C1 segment of cervical spinal cord (tissue), 14 donors: ENCODE data around the gene PDLIM1.
A peak's percentile ranks its signal among the peaks of the same experiment; 100 is the strongest.
"Not testable (repeated sequence)": the region's sequence is repeated elsewhere in the genome, so short reads cannot be mapped to it uniquely, and the experiment has no call there.

Source experiments
- DNase-seq, 14 donors: peaks; one replicate each; lab custom pipeline; 2025; lab: John Stamatoyannopoulos, UW

Gene PDLIM1

DNA sequence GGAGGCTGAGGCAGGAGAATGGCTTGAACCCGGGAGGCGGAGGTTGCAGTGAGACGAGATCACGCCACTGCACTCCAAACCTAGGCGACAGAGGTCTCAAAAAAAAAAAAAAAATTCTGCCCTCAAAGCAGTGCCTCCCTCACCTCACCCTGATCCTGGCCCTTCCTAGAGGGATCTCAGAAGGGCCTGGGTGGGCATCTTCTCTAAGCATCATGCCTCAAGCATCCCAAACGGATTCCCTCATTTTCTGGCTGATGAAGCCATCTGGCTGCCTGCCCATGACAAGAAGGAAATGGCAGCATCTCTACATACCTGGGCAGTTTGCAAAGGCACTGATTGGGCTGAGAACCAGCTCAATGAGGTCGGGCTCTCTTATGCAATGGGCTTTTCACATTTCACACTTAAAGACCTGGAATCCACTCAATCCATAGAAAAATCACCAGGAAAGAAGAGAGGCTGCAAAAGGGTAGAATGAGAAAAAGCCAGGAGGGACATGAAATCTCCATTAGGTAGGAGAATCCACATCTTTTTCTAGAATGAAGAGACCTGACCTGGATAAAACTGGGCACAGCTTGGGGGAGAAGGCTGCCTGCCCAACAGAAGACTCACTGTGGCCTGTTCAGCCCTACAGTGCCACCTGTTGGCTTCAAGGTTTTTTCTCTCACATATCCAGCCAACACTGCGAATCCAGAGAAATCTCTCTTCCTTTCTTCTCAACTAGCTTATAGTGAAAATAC lies 48.1 kb downstream of the PDLIM1 start:
- DNase-seq: peak in 5 of 14 donors; percentile 4 to 23 (median 10)

GRCh38 chr10:95241533-95241932 lies 49.3 kb downstream of the PDLIM1 start:
- no peak for DNase-seq

DNA sequence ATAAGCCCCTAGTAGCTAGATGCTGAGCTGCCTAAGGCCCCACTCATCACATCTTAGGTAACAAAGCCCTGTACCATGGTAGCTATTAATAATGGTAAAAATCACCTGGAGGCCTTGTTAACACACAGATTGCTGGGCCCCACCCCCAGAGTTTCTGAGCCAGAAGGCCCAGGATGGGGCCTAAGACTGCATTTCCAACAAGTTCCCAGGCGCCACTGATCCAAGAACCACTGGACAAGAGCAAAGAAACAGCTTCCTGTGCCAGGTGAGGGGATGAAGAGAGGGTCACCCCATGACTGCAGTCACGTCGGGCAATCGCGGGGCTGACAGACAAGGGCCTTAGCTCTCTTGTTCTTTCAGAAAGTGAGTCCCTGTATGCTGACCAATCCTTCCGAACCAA lies 50.0 kb downstream of the PDLIM1 start:
- no peak for DNase-seq

- not testable (repeated sequence) for DNase-seq
Observed at GRCh38 chr10:95240096-95240495, 50.7 kb downstream of the PDLIM1 start.

GRCh38 chr10:95237376-95238170 lies 53.2 kb downstream of the PDLIM1 start:
- no peak for DNase-seq

DNA sequence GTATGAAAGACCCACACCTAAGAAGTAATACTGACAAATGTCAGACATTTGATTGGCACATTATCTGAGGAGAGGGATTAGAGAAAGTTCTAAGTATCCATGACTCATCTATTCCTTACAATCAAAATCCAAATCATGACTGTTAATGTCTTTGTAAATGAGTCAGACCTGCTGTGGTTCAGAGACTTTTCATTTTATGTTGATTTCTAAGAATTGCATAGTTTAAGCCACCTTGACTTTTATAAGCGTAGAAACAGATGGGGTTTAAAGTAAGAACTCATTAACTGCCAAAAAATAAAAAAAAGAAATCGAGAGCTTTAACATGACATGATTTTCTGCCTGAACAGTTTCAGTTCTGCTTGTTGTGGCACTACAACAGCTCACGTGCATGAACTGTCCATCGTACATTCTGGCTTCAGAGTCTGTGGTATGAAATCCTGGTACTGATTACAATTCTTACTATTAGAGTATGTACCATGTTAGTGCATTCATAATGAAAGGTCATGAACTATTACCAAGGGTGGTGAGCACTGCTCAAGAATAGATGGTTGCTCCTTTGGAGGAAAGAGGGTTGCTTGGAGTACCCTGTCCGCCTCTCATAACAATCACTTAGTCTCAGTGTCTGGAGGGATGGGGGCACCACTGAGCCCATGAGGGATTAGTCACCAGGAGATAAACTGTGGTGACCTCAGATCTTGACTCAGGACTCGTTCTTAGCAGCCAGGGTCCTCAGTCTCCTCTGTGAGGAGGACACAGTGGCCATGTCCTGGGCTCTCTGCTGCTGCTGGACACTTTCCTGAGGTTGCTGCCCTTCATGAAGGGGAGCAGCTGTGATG lies 54.5 kb downstream of the PDLIM1 start:
- no peak for DNase-seq

DNA sequence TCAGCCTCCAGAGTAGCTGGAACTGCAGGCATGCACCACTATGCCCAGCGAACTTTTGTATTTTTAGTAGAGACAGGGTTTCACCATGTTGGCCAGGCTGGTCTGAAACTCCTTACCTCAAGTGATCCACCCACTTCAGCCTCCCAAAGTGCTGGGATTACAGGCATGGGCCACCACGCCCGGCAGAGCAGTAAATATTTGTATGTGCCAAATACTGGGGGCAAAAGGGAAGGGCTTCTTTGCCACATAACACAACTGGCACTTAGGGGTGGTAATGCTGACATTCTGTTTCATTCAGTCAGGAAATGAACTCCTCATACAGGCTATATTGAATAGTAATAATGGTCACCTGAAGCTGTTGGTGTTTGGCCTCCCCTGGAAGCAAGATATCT lies 55.1 kb downstream of the PDLIM1 start:
- DNase-seq: no peak

DNA sequence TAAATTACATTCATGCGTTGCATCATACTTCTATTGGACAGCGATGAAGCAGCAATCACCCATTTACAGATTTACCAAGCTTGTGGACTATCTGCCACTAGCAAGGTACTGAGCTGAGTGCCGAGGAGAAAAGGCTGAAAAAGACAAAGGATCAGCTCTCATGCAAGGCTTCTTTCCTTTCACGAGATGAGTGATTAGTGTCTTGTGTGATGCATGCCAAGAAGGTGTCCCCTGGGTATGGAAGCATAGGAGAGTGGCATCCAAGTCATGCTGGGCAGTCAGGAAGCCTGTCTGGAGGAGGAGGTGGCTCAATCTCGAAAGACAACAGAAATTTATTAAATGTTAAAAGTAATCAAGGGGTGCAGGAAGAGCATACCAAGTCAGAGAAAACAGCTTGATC lies 55.9 kb downstream of the PDLIM1 start:
- DNase-seq: no peak

- no peak for DNase-seq
Observed at GRCh38 chr10:95233377-95234034, 57.3 kb downstream of the PDLIM1 start.

GRCh38 chr10:95230677-95231586 lies 59.9 kb downstream of the PDLIM1 start:
- peak in 7 of 14 donors; percentile 7 to 53 (median 20) for DNase-seq

GRCh38 chr10:95229724-95230627 lies 60.8 kb downstream of the PDLIM1 start:
- no peak for DNase-seq

DNA sequence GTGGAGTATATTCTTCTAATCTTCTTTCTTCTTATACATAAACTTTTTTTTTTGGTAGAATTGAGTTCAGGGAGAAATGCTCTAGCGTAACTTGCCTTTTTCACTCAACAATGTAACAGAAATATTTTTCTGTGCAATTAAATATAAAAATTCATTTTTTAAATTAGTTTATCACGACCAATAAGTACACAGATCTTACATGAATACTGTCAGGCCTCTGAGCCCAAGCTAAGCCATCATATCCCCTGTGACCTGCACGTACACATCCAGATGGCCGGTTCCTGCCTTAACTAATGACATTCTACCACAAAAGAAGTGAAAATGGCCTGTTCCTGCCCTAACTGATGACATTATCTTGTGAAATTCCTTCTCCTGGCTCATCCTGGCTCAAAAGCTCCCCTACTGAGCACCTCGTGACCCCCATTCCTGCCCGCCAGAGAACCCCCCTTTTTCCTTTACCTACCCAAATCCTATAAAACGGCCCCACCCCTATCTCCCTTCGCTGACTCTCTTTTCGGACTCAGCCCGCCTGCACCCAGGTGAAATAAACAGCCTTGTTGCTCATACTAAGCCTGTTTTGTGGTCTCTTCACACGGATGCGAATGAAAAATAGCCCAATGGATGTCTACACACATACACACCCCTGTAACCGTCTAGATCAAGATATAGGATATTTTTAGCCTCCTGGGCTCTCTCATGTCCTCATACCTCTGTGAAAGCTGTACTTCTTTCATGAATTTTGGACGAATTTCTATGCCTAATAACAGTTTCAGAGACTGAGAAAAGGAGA lies 61.7 kb downstream of the PDLIM1 start:
- DNase-seq: not testable (repeated sequence)

- no peak for DNase-seq
Observed at GRCh38 chr10:95225136-95225535, 65.7 kb downstream of the PDLIM1 start.

DNA sequence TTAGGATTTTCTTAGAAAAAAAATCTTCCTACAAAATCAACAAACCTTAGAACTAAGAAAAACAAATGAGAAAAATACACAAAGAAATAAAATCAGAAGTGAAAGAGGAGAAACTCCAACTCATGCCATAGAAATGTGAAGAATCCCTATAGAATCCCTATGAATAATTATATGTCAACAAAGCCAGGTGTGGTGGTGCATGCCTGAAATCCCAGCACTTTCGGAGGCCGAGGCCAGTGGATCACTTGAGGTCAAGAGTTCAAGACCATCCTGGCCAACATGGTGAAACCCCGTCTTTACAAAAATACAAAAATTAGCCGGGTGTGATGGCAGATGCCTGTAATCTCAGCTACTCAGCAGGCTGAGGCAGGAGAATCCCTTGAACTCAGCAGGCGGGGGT lies 69.7 kb downstream of the PDLIM1 start:
- DNase-seq: no peak

DNA sequence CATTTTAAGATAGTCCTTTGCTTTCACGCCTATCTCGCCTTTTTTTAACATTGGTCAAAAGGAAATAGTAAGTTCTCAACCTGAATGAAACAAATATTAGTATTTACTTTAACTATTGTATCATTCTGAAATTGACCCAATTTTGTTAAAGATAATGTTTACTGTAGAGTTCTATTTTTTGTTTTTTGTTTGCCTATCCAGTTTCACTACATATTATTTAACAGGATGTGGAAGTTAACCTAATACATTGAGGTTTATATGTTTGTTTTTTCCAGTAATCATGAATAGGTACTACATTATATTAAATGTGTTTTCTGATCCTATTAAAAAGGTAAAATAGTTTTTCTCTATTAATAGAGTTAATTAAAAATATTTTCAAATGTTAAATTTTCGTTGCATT lies 70.3 kb downstream of the PDLIM1 start:
- DNase-seq: no peak

DNA sequence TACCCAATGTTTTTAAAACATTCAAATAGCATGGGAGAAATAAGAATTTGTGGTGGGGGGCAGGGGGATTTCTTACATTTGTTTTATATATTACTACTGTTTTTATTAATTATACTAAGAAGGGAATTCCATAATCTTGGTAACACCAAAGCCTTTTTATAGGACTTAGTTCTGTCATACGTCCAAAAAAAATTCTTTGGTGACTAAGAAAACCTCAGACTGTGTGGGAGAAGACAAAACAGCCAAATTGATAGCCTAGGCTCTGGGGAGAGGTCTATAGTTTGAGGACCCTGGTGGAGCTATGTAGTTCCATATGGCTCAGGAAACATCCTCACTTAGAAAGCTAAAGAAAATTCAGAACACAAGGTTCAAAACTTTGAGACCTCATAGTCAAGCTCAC lies 73.3 kb downstream of the PDLIM1 start:
- DNase-seq: no peak

DNA sequence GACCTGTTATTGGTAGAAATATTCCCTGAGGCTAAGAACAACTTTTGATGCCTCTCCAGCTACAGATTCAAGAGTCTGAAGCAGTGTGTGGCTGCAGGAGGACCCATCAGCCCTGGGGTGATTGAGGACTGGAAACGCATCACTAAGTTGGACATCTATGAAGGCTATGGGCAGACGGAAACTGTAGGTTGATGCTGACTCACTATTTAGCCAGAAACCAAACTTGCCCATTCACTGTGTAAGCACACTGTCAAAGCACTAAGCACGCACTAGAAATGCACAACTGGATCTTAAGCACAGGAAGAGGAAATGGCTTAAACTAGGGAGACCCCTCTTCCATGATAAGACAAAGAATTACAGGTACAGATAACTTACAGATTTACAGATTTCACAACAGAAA lies 76.0 kb downstream of the PDLIM1 start:
- DNase-seq: no peak

DNA sequence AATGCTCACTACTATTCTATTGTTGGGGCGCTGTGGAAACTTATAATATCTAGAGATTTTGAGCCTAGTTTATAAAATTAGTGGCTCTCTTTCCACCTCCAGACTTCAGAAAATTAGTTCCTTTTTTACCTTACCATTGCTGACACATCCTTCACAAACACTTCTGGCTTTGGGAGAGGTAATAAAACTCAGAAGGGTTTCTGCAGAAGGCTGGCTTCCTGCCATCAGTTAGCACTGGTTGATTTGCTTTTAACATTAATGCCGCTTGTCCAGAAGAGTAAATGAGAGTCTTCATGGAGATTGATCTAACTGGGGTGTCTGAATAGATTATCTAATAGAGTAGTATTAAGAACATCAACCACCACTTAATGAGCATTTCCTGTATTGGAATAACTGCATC lies 76.4 kb downstream of the PDLIM1 start:
- DNase-seq: no peak
